HG02571 (cell line): ENCODE measurements around the gene ANKRD6.
A peak's percentile ranks its signal among the peaks of the same experiment; 100 is the strongest.
"Not testable (repeated sequence)": the region's sequence is repeated elsewhere in the genome, so short reads cannot be mapped to it uniquely, and the experiment has no call there.

Experiments used
- ATAC-seq: cut with Tn5 transposase; IDR thresholded peaks from one replicate; pipeline ENCODE4 v1.9.1; 2021; ENCODE audit warnings: mild to moderate bottlenecking, moderate library complexity; ENCODE audit not compliant: unreplicated experiment

The ANKRD6 gene

DNA sequence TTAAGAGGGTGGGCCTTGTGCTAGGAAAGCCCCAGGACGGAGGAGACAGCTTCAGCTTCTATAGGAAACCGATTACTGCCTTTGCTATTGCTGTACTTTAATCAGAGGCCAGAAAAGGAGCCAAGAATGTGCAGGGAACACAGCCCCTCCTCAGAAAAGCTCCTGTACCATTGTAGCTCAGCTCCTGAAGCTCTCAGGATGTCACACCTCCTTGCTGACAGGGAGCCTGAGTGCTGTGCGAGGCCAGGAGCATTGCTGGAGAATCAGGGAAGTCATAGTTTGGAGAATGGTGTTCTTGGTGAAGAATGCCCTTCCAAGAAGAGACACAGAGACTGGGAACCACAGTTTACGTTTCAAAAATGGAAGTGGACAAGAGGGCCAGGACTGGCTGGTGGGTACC lies 158.8 kb downstream of the ANKRD6 start:
- ATAC-seq, result no peak

DNA sequence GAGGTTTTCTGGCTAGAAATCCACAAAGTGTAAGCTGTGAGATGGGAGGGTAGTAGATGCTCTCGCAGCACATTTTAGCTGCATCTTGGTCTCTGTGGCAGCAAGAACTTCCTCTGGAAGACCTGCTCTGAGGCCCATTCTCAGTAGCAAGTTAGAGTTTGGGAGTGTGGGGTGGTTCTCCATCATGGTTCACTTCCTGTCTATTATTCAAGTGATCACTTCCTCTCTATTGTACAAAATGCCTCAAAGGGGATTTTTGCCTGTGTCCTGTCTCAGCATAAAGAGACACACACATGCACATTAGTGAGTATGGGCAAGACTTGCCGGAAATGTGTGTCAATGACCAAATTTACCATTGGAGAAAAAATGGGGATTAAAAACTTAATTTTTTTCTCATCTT lies 163.1 kb downstream of the ANKRD6 start:
- ATAC-seq, result peak; percentile 76

DNA sequence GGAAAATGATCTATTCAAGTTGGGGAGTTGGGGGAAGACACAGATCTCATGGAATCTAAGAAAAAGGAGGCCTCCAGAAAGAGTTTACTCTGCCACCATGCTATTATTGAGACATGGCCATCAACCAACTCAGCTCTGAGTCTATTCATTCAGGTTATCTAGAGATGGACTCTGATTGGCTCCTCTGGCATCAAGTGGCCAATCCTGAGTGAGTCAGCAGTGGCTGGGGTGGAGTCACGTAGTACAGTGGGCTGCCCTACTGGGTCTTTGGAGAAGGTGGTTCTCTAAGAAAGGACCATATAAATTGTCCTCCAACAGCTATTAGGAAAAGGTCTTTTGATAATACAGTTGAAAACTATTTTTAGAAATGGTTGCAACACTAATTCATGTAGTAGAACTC lies 163.5 kb downstream of the ANKRD6 start:
- no peak for ATAC-seq

DNA sequence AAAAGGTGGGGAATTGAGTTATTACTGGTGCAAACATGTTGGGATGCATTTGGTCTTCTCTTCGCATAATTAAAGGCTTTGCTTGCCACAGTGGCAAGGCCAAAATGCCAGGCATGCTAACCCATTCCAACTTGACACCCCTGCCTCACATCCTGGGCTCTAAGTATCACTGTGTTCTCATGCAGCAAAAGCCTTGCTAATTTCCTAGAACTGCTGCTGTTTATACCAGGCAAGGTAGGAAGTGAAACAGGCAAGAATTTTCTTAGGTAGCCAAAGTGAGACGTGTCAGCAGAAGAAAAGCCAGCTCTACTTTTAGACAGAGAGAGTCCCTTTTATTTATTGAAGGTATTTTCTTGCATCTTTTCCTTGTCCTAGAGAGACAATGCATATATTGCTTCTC lies 164.4 kb downstream of the ANKRD6 start:
- ATAC-seq, result no peak

DNA sequence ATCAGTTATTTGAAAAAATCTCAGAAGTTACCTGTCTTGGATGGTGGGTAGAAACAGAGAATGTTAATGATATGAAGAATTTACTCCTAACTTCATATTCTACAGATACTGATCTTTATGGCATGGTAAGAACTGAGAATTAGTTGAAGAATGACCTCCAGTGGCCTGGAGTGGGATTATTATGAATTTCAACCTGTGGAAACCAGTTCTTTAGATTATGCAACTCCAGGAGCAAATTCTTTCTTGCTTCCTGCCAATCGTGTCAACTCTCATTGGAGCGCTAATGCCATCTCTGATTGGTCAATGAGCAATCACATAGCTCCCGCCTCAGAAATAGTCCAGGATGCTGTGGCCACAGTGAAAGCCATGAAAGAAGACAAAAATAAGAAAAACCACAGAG lies 165.0 kb downstream of the ANKRD6 start:
- ATAC-seq, result no peak

DNA sequence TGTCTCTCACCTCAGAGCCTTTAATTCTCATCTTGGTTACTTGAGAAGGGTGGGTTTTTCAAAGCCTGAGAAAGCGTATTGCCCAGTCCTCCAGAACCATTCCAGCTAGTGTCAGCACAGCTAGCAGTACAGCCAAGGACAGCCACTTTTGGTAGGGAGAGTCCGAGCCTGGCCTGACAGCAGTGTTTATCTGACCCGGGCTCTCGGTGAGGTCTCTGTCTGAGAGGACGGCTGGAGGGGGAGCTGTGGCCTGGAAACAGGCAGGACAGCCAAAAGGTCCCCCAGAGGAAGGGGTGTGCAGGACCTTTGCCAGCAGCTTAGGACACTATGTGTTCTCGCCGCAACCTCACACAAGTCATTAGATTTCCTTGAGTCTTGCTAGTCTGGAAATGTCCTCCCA lies 166.8 kb downstream of the ANKRD6 start:
- ATAC-seq, result no peak

DNA sequence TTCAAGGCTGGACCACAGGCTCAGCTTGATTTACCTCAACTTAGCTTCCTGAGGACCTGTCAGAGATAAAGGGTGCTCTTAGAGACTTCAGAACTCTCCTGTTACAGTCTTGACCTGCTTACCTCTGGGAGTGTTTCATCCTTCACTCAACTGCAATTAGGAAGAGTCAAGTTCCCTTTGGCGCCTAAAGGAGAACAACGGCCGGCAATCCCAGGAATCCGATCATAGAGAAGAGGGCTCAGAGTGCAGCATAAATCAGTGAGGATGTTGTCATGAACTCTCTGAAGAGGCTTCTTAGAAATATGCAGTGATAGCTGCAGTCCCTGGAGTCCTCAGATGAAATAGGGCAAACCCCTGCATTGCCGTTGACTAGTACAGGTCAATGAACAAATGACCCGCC lies 169.2 kb downstream of the ANKRD6 start:
- no peak for ATAC-seq

DNA sequence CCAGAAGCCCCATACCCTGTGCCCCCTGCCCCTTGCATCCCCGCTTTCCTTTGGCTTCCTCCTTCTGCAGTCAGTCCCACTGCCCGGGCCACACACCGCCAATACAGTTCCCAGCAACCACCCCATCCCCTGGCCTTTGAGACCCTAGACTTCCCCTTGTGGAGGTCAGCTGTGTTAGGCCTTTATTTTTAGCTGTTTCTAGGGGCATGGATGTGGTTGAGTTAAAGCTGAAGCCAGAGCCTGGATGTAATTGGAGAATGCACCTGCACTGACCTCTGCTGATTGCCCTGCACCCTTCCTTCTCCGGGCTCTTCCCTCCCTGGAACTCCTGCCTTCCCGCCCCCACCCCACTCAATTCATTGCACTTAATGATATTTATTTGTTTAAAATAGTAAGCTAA lies 171.7 kb downstream of the ANKRD6 start:
- no peak for ATAC-seq

DNA sequence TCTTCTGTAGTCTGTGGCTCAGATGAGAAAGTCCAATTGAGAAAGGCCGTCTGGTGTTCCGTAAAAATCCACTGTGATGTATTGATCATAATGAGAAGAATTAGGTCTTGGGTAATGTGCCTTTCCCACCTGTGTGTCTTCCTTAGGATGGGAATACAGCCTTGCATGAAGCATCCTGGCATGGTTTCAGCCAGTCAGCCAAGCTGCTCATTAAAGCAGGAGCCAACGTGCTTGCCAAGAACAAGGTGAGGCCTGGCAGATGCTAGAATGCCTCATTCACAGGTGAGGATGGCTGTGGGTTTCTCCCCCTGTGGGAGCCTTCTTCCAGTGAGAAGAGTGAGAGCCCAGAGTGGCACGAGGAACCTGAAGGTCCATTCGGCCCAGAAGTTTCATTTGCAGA lies 172.9 kb downstream of the ANKRD6 start:
- no peak for ATAC-seq

DNA sequence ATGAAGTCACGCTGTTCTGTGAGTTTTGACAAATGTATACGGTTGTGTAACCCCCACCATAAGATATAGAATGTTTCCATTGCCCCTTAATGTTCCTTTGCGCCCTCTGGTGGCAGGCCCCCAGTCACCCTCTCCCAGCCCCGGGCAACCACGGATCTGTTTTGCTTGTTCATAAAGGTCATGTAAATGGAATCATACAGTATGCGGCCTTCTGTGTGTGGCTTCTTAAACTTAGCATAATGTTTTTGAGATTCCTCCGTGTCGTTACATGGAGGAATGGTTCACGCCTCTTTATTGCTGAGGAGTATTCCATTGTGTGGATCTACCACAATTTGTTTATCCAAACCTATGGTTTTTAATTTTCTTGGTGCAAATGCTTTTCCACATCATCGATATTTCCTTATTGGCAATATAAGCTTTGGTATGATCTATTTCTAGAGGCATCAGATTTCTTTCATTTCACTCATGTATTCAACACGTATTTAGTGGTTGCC lies 177.2 kb downstream of the ANKRD6 start:
- no peak for ATAC-seq

DNA sequence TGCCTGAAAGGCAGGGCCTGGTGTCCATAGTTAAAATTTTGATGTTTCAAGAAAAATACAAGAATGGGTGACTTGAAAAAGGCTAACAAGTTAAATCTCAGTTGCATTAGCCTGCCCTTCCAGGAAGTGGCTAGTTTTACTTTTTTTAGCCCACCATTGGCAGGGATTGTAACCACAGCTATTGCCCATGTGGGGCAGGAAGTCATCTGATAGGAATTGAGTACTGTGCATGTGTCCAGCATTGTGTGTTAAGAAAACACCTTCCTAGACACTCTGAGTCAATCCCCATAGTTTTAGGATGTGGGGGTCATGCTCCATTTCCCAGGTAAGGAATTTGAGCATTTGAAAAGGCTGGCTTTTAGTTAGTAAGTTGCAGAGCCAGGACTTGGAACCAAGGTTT lies 178.7 kb downstream of the ANKRD6 start:
- no peak for ATAC-seq

DNA sequence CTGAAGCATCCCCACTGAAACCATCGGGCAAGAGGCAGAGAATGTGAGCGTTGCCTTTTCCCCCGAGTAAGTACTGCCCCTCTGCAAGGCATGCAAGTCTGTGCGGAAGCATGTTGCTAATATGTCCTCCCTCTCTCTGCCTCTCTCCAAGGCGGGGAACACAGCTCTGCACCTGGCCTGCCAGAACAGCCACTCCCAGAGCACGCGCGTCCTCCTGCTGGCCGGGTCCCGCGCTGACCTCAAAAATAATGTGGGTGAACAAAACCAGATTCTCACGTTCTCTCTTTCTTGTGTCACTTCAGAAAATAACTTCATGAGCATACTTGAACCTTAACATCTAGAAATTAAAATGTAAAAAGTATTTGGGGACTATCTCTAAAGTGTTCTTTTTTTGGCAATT lies 179.2 kb downstream of the ANKRD6 start:
- ATAC-seq, result no peak

DNA sequence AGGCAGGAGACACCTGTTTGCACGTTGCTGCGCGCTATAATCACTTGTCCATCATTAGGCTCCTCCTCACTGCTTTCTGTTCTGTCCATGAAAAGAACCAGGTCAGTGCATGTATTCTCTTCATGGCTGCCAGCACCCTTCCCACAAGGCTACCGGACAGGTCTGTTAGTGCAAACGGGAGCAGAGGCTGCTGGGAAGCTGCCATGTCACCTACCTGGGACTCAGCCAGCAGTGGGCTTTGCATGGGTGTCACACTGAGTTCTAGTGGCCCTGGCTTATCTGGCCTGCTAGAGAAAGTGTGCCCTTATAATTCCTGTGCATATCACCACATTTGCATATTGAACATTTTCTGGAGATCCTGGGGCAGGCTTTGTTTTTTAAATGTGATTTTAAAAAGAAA lies 180.8 kb downstream of the ANKRD6 start:
- no peak for ATAC-seq

DNA sequence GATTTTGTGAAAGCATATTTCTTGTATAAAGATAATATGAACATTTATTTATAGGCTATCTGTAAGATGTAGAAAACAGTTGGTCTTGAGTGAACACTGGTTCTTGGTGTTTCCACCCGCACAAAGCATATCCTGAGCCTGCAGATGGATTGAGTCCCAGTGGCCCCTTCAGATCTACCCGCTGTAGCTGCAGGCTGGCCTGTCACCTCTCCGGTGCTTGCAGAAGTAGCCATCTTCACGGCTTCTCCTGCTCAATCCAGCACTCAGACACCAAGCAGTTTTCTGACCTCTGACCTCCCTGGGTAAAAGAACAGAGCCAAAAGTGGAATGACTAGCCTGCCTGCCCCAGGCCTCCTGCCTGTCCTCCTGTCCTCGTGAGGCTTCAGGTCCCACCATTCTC lies 182.9 kb downstream of the ANKRD6 start:
- no peak for ATAC-seq

DNA sequence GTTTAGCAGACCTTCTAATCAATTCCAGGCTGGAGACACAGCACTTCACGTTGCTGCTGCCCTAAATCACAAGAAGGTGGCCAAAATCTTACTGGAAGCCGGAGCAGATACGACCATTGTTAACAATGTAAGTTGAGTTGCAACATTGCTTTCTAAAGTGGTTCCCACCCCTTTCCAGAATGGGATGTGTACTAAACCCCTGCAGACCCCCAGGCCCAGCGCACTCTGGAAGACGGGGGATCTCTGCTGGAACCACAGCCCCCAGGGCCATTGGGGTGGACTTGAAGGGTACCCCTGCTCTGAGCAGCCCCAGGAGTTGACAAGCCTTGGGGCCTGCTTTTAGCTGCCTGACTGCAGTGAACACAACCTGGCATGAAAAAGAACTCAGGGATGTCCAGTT lies 183.6 kb downstream of the ANKRD6 start:
- ATAC-seq, result no peak

DNA sequence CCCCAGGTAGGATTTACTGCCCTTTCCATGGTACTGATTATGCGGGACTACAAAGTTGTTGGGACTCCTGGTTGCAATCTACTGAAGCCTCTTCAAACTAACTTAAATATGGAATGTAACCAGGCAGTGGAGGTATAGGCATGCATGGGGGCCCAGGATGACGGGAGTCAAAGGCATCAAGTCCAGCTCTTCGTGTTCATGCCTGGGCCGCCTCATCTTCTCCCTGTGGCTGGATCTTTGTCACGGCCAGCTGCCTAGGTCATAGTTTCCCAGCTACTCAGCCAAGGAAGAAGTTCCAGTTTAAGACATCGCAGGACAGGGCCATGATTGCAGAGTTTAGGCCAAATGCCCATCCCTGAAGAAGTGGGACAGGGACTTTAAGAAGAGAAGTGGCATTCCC lies 185.1 kb downstream of the ANKRD6 start:
- no peak for ATAC-seq

DNA sequence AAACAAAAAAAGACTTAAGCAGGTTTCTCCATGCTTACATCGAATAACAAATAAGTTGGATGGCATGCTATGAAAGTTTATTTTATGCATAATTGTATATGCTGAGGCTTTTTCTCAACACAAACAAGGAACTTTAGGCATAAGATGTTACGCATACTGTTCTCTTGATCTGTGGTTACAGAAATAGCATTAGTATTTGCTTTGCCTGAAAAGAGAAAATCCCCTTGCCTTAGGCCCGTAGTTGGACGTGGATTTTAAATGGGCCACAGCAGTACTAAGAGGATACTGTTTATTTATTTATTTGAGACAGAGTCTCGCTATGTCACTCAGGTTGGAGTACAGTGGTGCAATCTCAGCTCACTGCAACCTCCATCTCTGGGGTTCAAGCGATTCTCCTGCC lies 186.6 kb downstream of the ANKRD6 start:
- no peak for ATAC-seq

DNA sequence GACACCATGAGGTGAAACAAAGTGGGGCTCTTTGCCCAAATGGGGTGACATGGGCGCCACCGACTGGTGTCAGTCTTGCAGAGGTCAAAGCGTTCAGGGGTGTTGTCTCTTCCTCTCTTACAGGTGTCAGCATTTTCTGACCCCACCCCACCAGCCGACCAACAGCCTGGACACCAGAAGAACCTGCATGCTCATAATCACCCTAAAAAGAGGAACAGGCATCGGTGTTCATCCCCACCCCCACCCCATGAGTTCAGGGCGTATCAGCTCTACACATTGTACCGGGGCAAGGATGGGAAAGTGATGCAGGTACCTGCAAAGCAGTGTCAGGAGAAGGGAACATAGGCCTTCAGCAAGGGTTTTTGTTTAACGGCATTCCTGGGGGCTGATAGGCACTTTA lies 190.8 kb downstream of the ANKRD6 start:
- ATAC-seq, result no peak

DNA sequence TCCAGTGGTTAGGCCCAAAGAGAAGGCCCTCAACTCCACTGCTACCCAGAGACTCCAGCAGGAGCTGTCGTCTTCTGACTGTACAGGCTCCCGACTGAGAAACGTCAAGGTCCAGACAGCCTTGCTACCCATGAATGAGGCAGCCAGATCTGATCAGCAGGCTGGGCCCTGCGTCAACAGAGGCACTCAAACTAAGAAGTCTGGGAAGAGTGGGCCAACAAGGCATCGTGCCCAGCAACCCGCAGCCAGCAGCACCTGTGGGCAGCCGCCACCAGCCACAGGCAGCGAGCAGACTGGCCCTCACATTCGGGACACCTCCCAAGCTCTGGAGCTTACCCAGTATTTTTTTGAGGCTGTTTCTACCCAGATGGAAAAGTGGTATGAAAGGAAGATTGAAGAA lies 197.5 kb downstream of the ANKRD6 start:
- no peak for ATAC-seq

DNA sequence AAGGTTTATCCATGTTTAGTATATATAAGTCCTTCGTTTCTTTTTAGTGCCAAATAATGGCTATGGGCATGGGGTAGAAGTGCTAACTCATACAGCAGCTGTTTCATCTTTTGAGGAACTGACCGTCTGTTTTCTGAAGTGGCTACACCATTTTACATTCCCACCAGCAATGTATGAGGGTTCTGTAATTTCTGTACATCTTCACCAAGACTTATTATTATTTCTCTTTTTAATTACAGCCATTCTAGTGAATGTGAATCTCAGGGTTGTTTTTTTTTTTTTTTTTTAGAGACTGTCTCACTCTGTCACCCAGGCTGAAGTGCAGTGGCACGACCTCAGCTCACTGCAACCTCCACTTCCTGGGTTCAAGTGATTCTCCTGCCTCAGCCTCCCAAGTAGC lies 203.5 kb downstream of the ANKRD6 start:
- not testable (repeated sequence) for ATAC-seq

DNA sequence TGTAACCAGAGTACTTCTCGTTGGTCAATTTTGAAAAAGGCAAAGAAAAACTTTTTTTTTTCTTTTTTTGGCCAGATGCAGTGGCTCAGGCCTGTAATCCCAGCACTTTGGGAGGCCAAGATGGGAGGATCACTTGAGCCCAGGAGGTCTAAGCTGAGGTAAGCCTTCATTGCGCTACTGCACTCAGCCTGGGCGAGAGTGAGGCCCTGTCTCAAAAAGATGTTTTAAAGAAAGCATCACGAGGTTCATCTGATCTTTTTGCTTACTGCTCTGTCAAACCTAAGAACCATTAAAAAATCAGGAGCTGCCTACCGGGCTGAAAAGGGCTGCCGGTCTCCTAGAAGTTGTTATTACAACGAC lies 205.0 kb downstream of the ANKRD6 start:
- peak; percentile 4 for ATAC-seq

DNA sequence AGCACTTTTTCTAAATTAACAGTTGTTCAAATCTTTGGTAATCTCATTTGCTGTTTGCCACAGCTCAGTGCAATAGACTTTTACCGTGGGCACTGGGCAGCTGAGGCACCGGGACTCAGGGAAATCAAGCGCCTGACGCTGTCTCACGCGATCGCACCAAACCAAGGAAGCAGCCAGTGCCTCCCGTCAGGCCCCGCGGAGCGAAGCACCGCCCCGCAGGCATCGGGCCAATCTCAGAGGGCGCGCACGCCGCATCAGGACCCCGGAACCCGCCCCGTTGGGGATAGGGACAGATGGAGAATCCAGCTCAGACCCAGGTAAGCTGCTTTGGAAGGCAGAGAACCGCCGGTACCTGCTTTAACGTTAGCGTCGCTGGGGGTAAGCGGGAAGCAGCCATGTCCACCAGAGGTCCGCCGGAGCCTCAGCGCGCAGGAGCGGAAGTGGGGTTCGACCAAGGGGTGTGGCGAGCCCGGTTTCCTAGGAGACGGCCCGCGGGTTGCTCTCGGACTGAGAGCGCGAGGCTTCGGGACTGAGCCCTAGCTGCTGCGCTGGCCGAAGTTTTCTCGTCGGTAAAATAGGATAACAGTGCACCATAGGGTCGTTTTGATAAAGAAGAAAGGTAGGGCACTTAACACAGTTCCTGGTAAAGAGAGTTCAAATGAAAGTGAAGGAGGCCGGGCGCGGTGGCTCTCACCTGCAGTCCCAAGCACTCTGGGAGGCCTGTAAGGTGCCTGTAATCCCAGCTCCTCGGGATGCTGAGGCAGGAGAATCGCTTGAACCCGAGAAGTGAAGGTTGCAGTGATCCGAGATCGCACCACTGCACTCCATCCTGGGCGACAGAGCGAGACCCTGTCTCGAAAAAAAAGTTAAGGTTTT lies 205.6 kb downstream of the ANKRD6 start, which contains the start of gene LYRM2:
LYRM2 (minus strand) TSS at position 428 of the 876 bp plus-strand sequence; CDS start at position 397, 31 bp downstream.
- ATAC-seq, result peak; percentile 98

DNA sequence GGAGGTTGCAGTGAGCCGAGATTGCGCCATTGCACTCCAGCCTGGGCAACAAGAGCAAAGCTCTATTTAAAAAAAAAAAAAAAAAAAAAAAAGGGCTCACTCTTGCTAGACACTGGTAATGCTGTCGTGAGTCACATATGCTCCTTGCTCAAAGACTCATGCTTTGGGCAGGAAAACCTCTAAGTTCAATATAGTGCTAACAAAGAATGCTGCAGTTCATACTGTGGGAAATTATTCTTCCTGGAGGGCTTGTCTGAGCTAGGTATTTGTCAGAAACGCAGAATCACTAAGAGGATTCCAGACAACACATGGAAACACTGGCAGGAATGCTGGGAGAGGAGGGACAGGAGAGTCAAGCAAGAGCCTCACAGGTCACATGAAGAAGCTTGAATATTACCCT lies 207.9 kb downstream of the ANKRD6 start:
- no peak for ATAC-seq
